Measurements from ENCODE around the gene AGAP3. TPM values are rescaled to one million over a fixed set of nuclear protein-coding genes. Genes with fewer than 3 reads are reported as not detected.

The AGAP3 gene
- total and polyA plus RNA-seq, 2 donors (not counting 1 experiment from before 2014, with no cell fraction given) = 32.9 to 34.2 TPM

DNA sequence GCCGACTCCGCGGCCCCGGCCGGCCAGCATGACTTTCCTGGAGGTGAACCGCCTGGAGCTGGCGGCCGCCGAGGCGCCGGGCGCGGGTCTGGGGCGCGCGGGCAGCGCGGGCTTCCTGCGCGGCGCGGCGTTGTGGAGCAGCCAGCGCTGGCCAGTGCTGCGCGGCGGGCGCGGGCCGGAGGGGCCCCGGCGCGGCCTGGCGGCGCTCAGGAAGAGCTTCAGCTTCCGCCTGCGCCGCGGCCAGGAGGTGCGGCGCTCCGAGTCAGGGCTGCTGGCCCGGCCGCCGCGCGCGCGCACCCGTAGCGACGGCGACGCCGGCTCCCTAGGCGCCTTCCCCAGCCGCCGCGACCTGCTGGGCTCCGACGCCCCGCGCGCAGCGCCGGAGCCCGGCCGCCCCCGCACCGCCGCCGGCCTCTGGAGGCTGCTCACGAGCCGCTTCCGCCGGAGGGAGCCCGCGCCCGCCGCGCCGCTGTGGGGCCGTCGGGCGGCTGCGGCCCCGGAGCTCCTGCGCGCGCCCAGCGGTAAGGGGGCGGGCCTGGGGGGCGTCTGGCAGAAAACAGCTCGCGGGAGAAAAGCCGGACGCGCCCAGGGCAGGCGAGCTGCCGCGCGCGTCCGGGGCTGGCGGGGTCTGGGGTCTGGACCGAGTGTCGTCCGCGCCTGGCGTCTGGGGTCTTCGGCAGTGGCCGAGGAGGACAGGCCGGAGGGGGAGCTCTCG lies 29.0 kb downstream of the AGAP3 start:
- no peaks in the 10 kb centered on the region for H3K9me3 ChIP-seq (ENCODE audit: control insufficient read depth, insufficient read depth, low read depth, low read length)
- H3K4me1 ChIP-seq (ENCODE audit: control insufficient read depth, extremely low read depth, insufficient read depth, low read length) = peaks cover 16% of the 10 kb centered on the region
- H3K9ac ChIP-seq (ENCODE audit: insufficient read depth, low read length) = peak overlapping the region; percentile 7
- no peaks in the 10 kb centered on the region for H3K27me3 ChIP-seq (ENCODE audit: control insufficient read depth, insufficient read depth, low read length)
- H3K4me2 ChIP-seq (ENCODE audit: extremely low read depth, insufficient read depth, low read length) = peak overlapping the region; percentile 13
- DNase-seq (ENCODE audit: low read depth in 2 of 2) = peak; percentile 12 to 41
- H2AFZ ChIP-seq (ENCODE audit: low read length) = no peak overlapping the region
- H3K4me3 ChIP-seq (replicated peaks in 1 of 4; ENCODE audit: control extremely low read depth in 1 of 4, insufficient read depth in 1 of 4, low read depth in 3 of 4, low read length in 4 of 4) = no peak overlapping the region
- H3K27ac ChIP-seq (ENCODE audit: insufficient read depth, low read length) = no peak overlapping the region
- no peaks in the 10 kb centered on the region for H4K20me1 ChIP-seq (ENCODE audit: control insufficient read depth, extremely low read depth, insufficient read depth, low read length)
- peaks cover 11% of the 10 kb centered on the region for H3K36me3 ChIP-seq (ENCODE audit: control insufficient read depth, insufficient read depth, low read length)
- peaks cover 23% of the 10 kb centered on the region for H3K79me2 ChIP-seq (ENCODE audit: control insufficient read depth, insufficient read depth, low read length)
- no peak for TF ChIP-seq EZH2 (IDR thresholded peaks at IDR 0.05; ENCODE audit: low read length, missing control alignments)

DNA sequence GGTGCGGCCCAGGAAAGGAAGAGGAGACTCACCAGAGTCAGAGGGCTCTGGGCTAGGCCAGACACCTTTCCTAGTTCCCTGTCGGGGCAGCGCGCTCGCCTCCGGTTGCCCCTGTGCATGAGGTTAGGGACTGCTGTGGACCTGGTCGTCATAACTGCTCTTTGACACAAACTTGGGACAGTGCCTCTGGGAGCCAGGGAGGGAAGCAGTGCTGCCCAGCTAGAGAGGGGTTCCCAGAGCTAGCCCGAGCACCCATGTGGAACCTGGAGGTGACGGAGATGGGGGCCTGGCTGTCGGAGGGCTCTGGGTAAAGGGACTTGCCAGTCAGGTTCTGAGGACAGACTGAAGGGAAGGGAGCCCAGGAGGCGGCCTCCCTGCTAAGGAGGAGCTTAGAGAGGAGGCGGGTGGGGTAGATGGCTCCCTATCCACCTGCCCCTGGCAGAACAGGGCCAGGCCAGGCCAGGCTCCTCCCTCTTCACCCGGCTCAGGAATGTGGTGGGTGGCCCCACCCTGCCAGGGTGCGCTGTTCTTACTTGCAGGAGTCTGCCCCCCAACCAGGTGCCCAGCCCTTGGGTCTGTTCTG lies 29.7 kb downstream of the AGAP3 start:
- Histone ChIP-seq H3K9ac (ENCODE audit: insufficient read depth, low read length) (no peak overlapping the region), H3K4me2 (ENCODE audit: extremely low read depth, insufficient read depth, low read length) (peak overlapping the region; percentile 13), H3K36me3 (ENCODE audit: control insufficient read depth, insufficient read depth, low read length) (peaks cover 13% of the 10 kb centered on the region), H4K20me1 (ENCODE audit: control insufficient read depth, extremely low read depth, insufficient read depth, low read length) (no peaks in the 10 kb centered on the region), H3K27me3 (ENCODE audit: control insufficient read depth, insufficient read depth, low read length) (no peaks in the 10 kb centered on the region), H3K4me3 (replicated peaks in 1 of 4; ENCODE audit: control extremely low read depth in 1 of 4, insufficient read depth in 1 of 4, low read depth in 3 of 4, low read length in 4 of 4) (no peak overlapping the region), H3K27ac (ENCODE audit: insufficient read depth, low read length) (no peak overlapping the region), H2AFZ (ENCODE audit: low read length) (no peak overlapping the region), H3K9me3 (ENCODE audit: control insufficient read depth, insufficient read depth, low read depth, low read length) (no peaks in the 10 kb centered on the region), H3K4me1 (ENCODE audit: control insufficient read depth, extremely low read depth, insufficient read depth, low read length) (peaks cover 14% of the 10 kb centered on the region), H3K79me2 (ENCODE audit: control insufficient read depth, insufficient read depth, low read length) (peaks cover 21% of the 10 kb centered on the region)
- TF ChIP-seq, protein P1, sequence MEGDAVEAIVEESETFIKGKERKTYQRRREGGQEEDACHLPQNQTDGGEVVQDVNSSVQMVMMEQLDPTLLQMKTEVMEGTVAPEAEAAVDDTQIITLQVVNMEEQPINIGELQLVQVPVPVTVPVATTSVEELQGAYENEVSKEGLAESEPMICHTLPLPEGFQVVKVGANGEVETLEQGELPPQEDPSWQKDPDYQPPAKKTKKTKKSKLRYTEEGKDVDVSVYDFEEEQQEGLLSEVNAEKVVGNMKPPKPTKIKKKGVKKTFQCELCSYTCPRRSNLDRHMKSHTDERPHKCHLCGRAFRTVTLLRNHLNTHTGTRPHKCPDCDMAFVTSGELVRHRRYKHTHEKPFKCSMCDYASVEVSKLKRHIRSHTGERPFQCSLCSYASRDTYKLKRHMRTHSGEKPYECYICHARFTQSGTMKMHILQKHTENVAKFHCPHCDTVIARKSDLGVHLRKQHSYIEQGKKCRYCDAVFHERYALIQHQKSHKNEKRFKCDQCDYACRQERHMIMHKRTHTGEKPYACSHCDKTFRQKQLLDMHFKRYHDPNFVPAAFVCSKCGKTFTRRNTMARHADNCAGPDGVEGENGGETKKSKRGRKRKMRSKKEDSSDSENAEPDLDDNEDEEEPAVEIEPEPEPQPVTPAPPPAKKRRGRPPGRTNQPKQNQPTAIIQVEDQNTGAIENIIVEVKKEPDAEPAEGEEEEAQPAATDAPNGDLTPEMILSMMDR (conservative IDR thresholded peaks at IDR 0.05 in 1 of 2, IDR thresholded peaks at IDR 0.05 in 1 of 2; ENCODE audit: low read depth in 1 of 2, low read length in 2 of 2) = no peak
- TF ChIP-seq EZH2 (IDR thresholded peaks at IDR 0.05; ENCODE audit: low read length, missing control alignments) = no peak
- no peak for DNase-seq (ENCODE audit: low read depth in 2 of 2)

DNA sequence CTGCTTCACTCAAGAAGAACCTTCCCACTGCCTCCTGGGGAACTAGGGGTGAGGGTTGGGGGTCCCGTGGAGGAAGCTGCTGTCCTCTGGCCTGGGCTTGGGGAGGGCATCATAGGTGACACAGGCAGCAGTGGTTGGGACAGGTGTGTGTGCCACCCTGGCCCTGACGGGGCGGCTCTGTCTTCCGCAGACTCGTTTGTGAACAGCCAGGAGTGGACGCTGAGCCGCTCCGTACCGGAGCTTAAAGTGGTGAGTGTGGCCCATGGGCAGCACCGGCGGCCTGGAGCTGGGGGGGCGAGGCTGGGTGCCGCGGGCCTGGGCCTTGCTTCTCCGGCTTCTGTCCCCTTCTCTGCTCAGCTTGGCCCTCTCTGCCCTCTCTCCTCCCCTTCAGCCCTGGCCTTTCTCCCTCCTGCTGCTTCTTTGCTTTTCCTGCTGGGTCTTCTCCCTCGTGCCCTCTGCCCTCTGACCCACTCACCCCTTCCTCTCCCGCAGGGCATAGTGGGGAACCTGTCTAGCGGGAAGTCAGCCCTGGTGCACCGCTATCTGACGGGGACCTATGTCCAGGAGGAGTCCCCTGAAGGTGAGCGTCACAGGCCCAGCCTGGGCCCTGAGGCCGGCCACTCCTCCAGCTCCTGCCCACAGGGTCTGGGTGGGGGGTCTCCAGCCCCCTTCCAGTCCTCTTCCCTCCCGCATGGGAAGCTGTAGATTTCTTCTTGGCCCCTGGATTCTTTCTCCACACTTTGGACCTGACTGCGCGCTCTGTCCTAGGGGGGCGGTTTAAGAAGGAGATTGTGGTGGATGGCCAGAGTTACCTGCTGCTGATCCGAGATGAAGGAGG lies 30.5 kb downstream of the AGAP3 start:
- no peaks in the 10 kb centered on the region for H4K20me1 ChIP-seq (ENCODE audit: control insufficient read depth, extremely low read depth, insufficient read depth, low read length)
- TF ChIP-seq, protein P1 (conservative IDR thresholded peaks at IDR 0.05 in 1 of 2, IDR thresholded peaks at IDR 0.05 in 1 of 2; ENCODE audit: low read depth in 1 of 2, low read length in 2 of 2) = no peak
- no peak for TF ChIP-seq EZH2 (IDR thresholded peaks at IDR 0.05; ENCODE audit: low read length, missing control alignments)
- H3K4me1 ChIP-seq (ENCODE audit: control insufficient read depth, extremely low read depth, insufficient read depth, low read length) = peaks cover 14% of the 10 kb centered on the region
- no peaks in the 10 kb centered on the region for H3K27me3 ChIP-seq (ENCODE audit: control insufficient read depth, insufficient read depth, low read length)
- no peak overlapping the region for H2AFZ ChIP-seq (ENCODE audit: low read length)
- H3K36me3 ChIP-seq (ENCODE audit: control insufficient read depth, insufficient read depth, low read length) = peaks cover 19% of the 10 kb centered on the region
- no peak overlapping the region for H3K9ac ChIP-seq (ENCODE audit: insufficient read depth, low read length)
- no peak for DNase-seq (ENCODE audit: low read depth in 2 of 2)
- H3K27ac ChIP-seq (ENCODE audit: insufficient read depth, low read length) = no peak overlapping the region
- H3K4me2 ChIP-seq (ENCODE audit: extremely low read depth, insufficient read depth, low read length) = no peak overlapping the region
- H3K9me3 ChIP-seq (ENCODE audit: control insufficient read depth, insufficient read depth, low read depth, low read length) = no peaks in the 10 kb centered on the region
- no peak overlapping the region for H3K4me3 ChIP-seq (replicated peaks in 1 of 4; ENCODE audit: control extremely low read depth in 1 of 4, insufficient read depth in 1 of 4, low read depth in 3 of 4, low read length in 4 of 4)
- peaks cover 18% of the 10 kb centered on the region for H3K79me2 ChIP-seq (ENCODE audit: control insufficient read depth, insufficient read depth, low read length)

Data from fibroblast of lung (primary cell).